ENCODE results near the gene TUBA3E.

TUBA3E gene

DNA sequence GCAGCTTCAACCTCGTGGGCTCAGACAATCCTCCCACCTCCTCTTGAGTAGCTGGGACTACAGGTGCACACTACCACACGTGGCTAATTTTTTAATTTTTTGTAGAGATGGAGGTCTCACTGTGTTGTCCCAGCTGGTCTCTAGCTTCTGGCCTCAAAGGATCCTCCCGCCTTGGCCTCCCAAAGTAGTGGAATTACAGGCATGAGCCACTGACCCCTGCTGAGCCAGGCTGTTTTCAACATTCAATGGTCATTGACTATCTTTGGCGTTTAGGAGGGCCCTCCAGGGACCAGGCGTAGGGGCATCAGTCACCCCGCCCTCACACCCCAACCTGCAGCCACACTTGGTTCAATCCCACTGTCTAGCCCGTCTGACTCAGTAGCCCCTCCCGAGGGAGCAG lies 11.0 kb downstream of the TUBA3E start:
- Histone ChIP-seq H4K20me1 (ENCODE audit: control insufficient read depth, insufficient read depth, low read depth, low read length) (peaks cover 5% of the 10 kb centered on the region; the same call in 1 of the 2 replicates), H3K4me1 (ENCODE audit: control insufficient read depth, low read length) (peaks cover 17% of the 10 kb centered on the region), H3K27ac (ENCODE audit: low read depth, low read length) (no peak overlapping the region), H3F3A (ENCODE audit: control insufficient read depth, insufficient read depth) (no peaks in the 10 kb centered on the region), H3K79me2 (ENCODE audit: control insufficient read depth, low read length) (peaks cover 39% of the 10 kb centered on the region), H3K9me2 (replicated peaks; ENCODE audit: control insufficient read depth, low read length) (no peaks in the 10 kb centered on the region), H3K4me2 (ENCODE audit: low read length) (no peak overlapping the region), H3K27me3 (ENCODE audit: control insufficient read depth, low read length) (no peaks in the 10 kb centered on the region), H3K4me3 (ENCODE audit: low read length) (no peak overlapping the region), H3K9me3 (ENCODE audit: control insufficient read depth, insufficient read depth, low read length) (no peaks in the 10 kb centered on the region), H3K36me3 (ENCODE audit: control insufficient read depth, low read length) (peaks cover 27% of the 10 kb centered on the region)
- no peak for TF ChIP-seq EZH2phosphoT487 (IDR thresholded peaks at IDR 0.05; ENCODE audit: borderline replicate concordance, low read length)
- TF ChIP-seq, protein P1, sequence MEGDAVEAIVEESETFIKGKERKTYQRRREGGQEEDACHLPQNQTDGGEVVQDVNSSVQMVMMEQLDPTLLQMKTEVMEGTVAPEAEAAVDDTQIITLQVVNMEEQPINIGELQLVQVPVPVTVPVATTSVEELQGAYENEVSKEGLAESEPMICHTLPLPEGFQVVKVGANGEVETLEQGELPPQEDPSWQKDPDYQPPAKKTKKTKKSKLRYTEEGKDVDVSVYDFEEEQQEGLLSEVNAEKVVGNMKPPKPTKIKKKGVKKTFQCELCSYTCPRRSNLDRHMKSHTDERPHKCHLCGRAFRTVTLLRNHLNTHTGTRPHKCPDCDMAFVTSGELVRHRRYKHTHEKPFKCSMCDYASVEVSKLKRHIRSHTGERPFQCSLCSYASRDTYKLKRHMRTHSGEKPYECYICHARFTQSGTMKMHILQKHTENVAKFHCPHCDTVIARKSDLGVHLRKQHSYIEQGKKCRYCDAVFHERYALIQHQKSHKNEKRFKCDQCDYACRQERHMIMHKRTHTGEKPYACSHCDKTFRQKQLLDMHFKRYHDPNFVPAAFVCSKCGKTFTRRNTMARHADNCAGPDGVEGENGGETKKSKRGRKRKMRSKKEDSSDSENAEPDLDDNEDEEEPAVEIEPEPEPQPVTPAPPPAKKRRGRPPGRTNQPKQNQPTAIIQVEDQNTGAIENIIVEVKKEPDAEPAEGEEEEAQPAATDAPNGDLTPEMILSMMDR (IDR thresholded peaks at IDR 0.05; ENCODE audit: low read depth, low read length, poor library complexity, severe bottlenecking) = no peak

DNA sequence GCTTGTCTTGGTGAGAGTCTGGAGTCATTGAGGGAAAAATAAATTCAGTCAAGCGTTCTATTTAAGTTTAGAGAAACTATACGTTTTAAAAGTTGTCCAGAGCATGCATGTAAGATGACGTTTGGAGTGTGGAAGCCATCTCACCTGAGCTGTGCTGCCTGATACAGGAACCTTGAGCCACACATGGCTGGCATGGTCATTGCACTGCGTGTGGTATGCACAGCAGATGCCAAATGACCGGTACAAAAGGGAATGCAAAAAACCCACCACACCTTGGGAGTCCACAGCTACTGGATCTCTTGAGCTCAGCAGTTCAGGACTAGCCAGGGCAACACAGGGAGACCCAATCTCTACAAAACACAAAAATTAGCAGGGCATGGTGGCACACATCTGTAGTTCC lies 11.8 kb downstream of the TUBA3E start:
- Histone ChIP-seq H3K4me2 (ENCODE audit: low read length) (no peak overlapping the region), H3K27ac (ENCODE audit: low read depth, low read length) (no peak overlapping the region), H3K4me3 (ENCODE audit: low read length) (no peak overlapping the region), H3K9me2 (replicated peaks; ENCODE audit: control insufficient read depth, low read length) (no peaks in the 10 kb centered on the region), H3K27me3 (ENCODE audit: control insufficient read depth, low read length) (no peaks in the 10 kb centered on the region), H3K4me1 (ENCODE audit: control insufficient read depth, low read length) (peaks cover 17% of the 10 kb centered on the region), H3K79me2 (ENCODE audit: control insufficient read depth, low read length) (peaks cover 44% of the 10 kb centered on the region), H3K36me3 (ENCODE audit: control insufficient read depth, low read length) (peaks cover 27% of the 10 kb centered on the region), H4K20me1 (ENCODE audit: control insufficient read depth, insufficient read depth, low read depth, low read length) (peaks cover 5% of the 10 kb centered on the region; the same call in 1 of the 2 replicates), H3K9me3 (ENCODE audit: control insufficient read depth, insufficient read depth, low read length) (no peaks in the 10 kb centered on the region), H3F3A (ENCODE audit: control insufficient read depth, insufficient read depth) (no peaks in the 10 kb centered on the region)
- TF ChIP-seq, protein P1 (IDR thresholded peaks at IDR 0.05; ENCODE audit: low read depth, low read length, poor library complexity, severe bottlenecking) = no peak
- no peak for TF ChIP-seq EZH2phosphoT487 (IDR thresholded peaks at IDR 0.05; ENCODE audit: borderline replicate concordance, low read length)

DNA sequence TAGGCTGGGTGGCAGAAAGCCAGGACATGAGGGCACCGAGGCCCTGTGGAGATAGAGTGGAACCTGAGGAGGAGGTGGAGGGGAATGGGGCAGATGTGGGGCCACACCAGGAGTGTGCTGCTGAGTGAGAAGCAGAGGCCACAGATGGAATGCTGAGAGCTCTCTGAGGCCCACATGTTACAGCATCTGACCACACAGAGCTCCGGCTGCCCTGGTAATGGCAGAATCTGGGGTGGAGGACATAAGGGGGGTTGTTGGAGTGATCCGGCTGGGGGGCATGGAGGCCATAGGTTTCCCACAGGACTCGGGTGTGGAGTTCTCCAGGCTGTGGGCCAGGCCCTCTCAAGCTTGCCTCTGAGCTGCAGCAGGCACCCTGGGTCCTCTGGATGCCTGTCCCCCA lies 12.3 kb downstream of the TUBA3E start:
- TF ChIP-seq, protein P1 (IDR thresholded peaks at IDR 0.05; ENCODE audit: low read depth, low read length, poor library complexity, severe bottlenecking) = no peak
- TF ChIP-seq EZH2phosphoT487 (IDR thresholded peaks at IDR 0.05; ENCODE audit: borderline replicate concordance, low read length) = no peak
- Histone ChIP-seq H3K9me2 (replicated peaks; ENCODE audit: control insufficient read depth, low read length) (no peaks in the 10 kb centered on the region), H4K20me1 (ENCODE audit: control insufficient read depth, insufficient read depth, low read depth, low read length) (peaks cover 5% of the 10 kb centered on the region; the same call in 1 of the 2 replicates), H3K36me3 (ENCODE audit: control insufficient read depth, low read length) (peaks cover 31% of the 10 kb centered on the region), H3K9me3 (ENCODE audit: control insufficient read depth, insufficient read depth, low read length) (no peaks in the 10 kb centered on the region), H3K4me2 (ENCODE audit: low read length) (no peak overlapping the region), H3K27me3 (ENCODE audit: control insufficient read depth, low read length) (no peaks in the 10 kb centered on the region), H3K79me2 (ENCODE audit: control insufficient read depth, low read length) (peaks cover 49% of the 10 kb centered on the region), H3K4me3 (ENCODE audit: low read length) (no peak overlapping the region), H3K4me1 (ENCODE audit: control insufficient read depth, low read length) (peaks cover 17% of the 10 kb centered on the region), H3F3A (ENCODE audit: control insufficient read depth, insufficient read depth) (no peaks in the 10 kb centered on the region), H3K27ac (ENCODE audit: low read depth, low read length) (no peak overlapping the region)

Data from DOHH2 (cell line).